DOHH2 (cell line): ENCODE data around the gene DOHH.
A peak's percentile ranks its signal among the peaks of the same experiment; 100 is the strongest.

ENCODE experiments used
- H3F3A ChIP-seq: fragments of 200-600 bp; sonication (generic), shearing (Covaris generic); 2 replicates; pipeline ENCODE4 v1.6.0; 2016; ENCODE audit warnings: antibody characterized with exemption, mild to moderate bottlenecking; ENCODE audit not compliant: control insufficient read depth, insufficient read depth
- H3K27ac ChIP-seq: fragments of 200-600 bp; sonication (generic); 2 replicates; pipeline ENCODE4 v1.5.1; 2014; ENCODE audit warnings: low read depth, mild to moderate bottlenecking, low read length, moderate library complexity
- H3K27me3 ChIP-seq: fragments of 200-600 bp; sonication (generic); 2 replicates; pipeline ENCODE4 v1.6.1; 2014; ENCODE audit warnings: mild to moderate bottlenecking, low read length, mixed read lengths; ENCODE audit not compliant: control insufficient read depth
- H3K36me3 ChIP-seq: fragments of 200-600 bp; sonication (generic); 2 replicates; pipeline ENCODE4 v1.6.1; 2014; ENCODE audit warnings: mild to moderate bottlenecking, low read length, moderate library complexity, mixed read lengths; ENCODE audit not compliant: control insufficient read depth
- H3K4me1 ChIP-seq: fragments of 200-600 bp; sonication (generic); 2 replicates; pipeline ENCODE4 v1.6.1; 2014; ENCODE audit warnings: mild to moderate bottlenecking, low read length, mixed read lengths; ENCODE audit not compliant: control insufficient read depth
- H3K4me2 ChIP-seq: fragments of 200-600 bp; sonication (generic); 2 replicates; pipeline ENCODE4 v1.6.0; 2014; ENCODE audit warnings: mild to moderate bottlenecking, low read length, moderate library complexity
- H3K4me3 ChIP-seq: fragments of 200-600 bp; sonication (generic); 2 replicates; pipeline ENCODE4 v1.5.1; 2014; ENCODE audit warnings: mild to moderate bottlenecking, low read length, mixed read lengths
- H3K79me2 ChIP-seq: fragments of 200-600 bp; sonication (generic); 2 replicates; pipeline ENCODE4 v1.6.1; 2014; ENCODE audit warnings: mild to moderate bottlenecking, low read length, mixed read lengths; ENCODE audit not compliant: control insufficient read depth
- H3K9me2 ChIP-seq: fragments of 200-600 bp; sonication (generic); replicated peaks from 2 replicates; pipeline ENCODE4 v1.6.1; 2014; ENCODE audit warnings: mild to moderate bottlenecking, low read length, mixed read lengths; ENCODE audit not compliant: control insufficient read depth
- H3K9me3 ChIP-seq: fragments of 200-600 bp; sonication (generic); 2 replicates; pipeline ENCODE4 v1.6.1; 2014; ENCODE audit warnings: antibody characterized with exemption, low read length, mixed read lengths; ENCODE audit not compliant: control insufficient read depth, insufficient read depth
- H4K20me1 ChIP-seq: fragments of 200-600 bp; sonication (generic); 2 replicates; pipeline ENCODE4 v1.6.0; 2014; ENCODE audit warnings: low read depth, mild to moderate bottlenecking, antibody characterized with exemption, low read length, moderate library complexity; ENCODE audit not compliant: control insufficient read depth, insufficient read depth
- EZH2phosphoT487 ChIP-seq: fragments of 200-600 bp; sonication (generic); IDR thresholded peaks from 2 replicates; pipeline ENCODE4 v1.6.1; 2017; ENCODE audit warnings: borderline replicate concordance, mild to moderate bottlenecking, antibody characterized with exemption, low read length, moderate library complexity, mixed read lengths
- TF ChIP-seq, protein P1 (sequence below): fragments of 200-600 bp; sonication (generic); IDR thresholded peaks from one replicate; pipeline ENCODE4 v1.5.1; 2014; ENCODE audit warnings: antibody characterized with exemption, mild to moderate bottlenecking, low read depth, low read length; ENCODE audit not compliant: poor library complexity, severe bottlenecking

Gene DOHH

DNA sequence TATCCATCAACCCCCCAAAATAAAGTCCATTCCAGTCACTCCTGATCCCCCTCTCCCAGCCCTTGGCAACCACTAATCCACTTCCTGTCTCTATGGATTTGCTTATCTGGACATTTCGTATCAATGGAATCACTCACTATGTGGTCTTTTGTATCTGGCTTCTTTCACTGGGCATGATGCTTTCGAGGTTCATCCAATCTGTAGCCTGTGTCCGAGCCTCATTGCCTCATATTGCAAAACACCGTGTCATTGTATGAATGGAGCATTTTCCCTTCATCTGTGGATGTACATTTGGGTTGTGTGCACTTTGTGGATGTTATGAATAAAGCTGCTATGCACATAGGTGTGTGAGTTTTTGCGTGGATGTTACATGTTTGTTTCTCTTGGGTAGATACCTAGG is 4.3 kb upstream of the DOHH start:
- Histone ChIP-seq H3K4me2 (peak overlapping the region; percentile 68), H3K9me3 (no peaks in the 10 kb centered on the region), H3K36me3 (peaks cover 22% of the 10 kb centered on the region), H4K20me1 (peaks cover 10% of the 10 kb centered on the region; the same call in 1 of the 2 replicates), H3K4me3 (peak overlapping the region; percentile 74), H3K27me3 (no peaks in the 10 kb centered on the region), H3F3A (no peaks in the 10 kb centered on the region; the same call in 1 of the 2 replicates), H3K9me2 (no peaks in the 10 kb centered on the region), H3K79me2 (peaks cover 43% of the 10 kb centered on the region), H3K4me1 (peaks cover 27% of the 10 kb centered on the region), H3K27ac (no peak overlapping the region)
- TF ChIP-seq, protein P1, sequence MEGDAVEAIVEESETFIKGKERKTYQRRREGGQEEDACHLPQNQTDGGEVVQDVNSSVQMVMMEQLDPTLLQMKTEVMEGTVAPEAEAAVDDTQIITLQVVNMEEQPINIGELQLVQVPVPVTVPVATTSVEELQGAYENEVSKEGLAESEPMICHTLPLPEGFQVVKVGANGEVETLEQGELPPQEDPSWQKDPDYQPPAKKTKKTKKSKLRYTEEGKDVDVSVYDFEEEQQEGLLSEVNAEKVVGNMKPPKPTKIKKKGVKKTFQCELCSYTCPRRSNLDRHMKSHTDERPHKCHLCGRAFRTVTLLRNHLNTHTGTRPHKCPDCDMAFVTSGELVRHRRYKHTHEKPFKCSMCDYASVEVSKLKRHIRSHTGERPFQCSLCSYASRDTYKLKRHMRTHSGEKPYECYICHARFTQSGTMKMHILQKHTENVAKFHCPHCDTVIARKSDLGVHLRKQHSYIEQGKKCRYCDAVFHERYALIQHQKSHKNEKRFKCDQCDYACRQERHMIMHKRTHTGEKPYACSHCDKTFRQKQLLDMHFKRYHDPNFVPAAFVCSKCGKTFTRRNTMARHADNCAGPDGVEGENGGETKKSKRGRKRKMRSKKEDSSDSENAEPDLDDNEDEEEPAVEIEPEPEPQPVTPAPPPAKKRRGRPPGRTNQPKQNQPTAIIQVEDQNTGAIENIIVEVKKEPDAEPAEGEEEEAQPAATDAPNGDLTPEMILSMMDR, result no peak
- no peak for TF ChIP-seq EZH2phosphoT487

DNA sequence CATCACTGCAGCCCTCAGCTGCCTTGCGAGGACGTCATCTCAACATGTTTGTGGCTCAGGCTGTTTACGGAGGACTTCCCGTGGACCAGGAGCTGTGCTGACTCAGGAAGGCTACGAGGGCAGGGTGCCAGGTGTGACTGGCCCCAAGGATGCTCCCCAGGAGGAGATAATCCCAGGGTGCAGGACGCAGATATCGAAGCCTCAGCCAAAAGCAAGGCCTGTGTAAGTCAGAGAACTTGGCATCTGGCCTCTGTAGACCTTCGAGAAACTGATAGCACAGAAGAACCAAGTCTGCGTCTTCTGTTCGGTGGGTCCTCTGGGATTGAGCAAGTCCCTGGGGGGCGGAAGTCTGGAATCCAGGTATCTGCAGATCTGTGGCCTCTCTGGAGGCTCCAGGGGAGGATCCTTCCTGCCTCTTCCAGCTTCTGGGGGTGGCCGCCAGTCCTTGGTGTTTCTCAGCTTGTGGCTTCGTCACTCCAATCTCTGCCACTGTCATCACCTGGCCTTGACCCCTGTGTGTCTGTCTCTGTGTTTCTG is 2.6 kb upstream of the DOHH start:
- no peak overlapping the region for H3K27ac ChIP-seq
- H3K4me1 ChIP-seq, result peaks cover 35% of the 10 kb centered on the region
- peaks cover 43% of the 10 kb centered on the region for H3K79me2 ChIP-seq
- H4K20me1 ChIP-seq, result peaks cover 7% of the 10 kb centered on the region; the same call in 1 of the 2 replicates
- H3K9me2 ChIP-seq, result no peaks in the 10 kb centered on the region
- no peaks in the 10 kb centered on the region; the same call in 1 of the 2 replicates for H3F3A ChIP-seq
- no peak overlapping the region for H3K4me2 ChIP-seq
- no peak overlapping the region for H3K4me3 ChIP-seq
- H3K9me3 ChIP-seq, result no peaks in the 10 kb centered on the region
- TF ChIP-seq, protein P1, result no peak
- TF ChIP-seq EZH2phosphoT487, result no peak
- peaks cover 8% of the 10 kb centered on the region for H3K36me3 ChIP-seq
- H3K27me3 ChIP-seq, result no peaks in the 10 kb centered on the region

DNA sequence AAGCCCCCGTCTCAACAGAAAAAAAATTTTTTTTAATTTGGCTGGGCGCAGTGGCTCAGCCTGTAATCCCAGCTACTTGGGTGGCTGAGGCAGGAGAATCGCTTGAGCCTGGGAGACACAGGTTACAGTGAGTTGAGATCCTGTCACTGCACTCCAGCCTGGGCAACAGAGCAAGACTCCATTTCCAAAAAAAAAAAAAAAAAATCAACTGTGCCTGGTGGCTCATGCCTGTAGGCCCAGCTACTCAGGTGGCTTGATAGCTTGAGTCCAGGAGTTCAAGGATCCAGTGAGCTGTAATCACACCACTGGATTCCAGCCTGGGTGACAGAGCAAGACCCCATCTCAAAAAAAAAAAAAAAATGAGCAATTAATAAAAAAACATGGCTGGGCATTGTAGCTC is 1.3 kb upstream of the DOHH start:
- no peak overlapping the region for H3K4me3 ChIP-seq
- TF ChIP-seq, protein P1, result no peak
- TF ChIP-seq EZH2phosphoT487, result no peak
- H3K27ac ChIP-seq, result no peak overlapping the region
- peaks cover 27% of the 10 kb centered on the region for H3K4me1 ChIP-seq
- H4K20me1 ChIP-seq, result no peaks in the 10 kb centered on the region
- H3K4me2 ChIP-seq, result no peak overlapping the region
- no peaks in the 10 kb centered on the region; the same call in 1 of the 2 replicates for H3F3A ChIP-seq
- H3K27me3 ChIP-seq, result no peaks in the 10 kb centered on the region
- no peaks in the 10 kb centered on the region for H3K9me3 ChIP-seq
- peaks cover 9% of the 10 kb centered on the region for H3K36me3 ChIP-seq
- H3K79me2 ChIP-seq, result peaks cover 43% of the 10 kb centered on the region
- H3K9me2 ChIP-seq, result no peaks in the 10 kb centered on the region
